IMR-90 (cell line): ENCODE measurements around the gene DNAJC5G. TPM values are rescaled to one million over a fixed set of nuclear protein-coding genes. Genes with fewer than 3 reads are reported as not detected.

Experiments
- ATAC-seq: fragments of 200-7000 bp; cut with Tn5 transposase; 2 replicates; pipeline ENCODE4 v1.9.1; 2020; ENCODE audit warnings: low read depth, mild to moderate bottlenecking, moderate library complexity
- BruUV-seq: library from RNA; stranded (reverse); fragments of 400-500 nt; replicated peaks from 2 replicates; lab custom pipeline; 2021; lab: Mats Ljungman, UMichigan
- CTCF ChIA-PET: fragments of 300-600 bp; formaldehyde crosslinking; extraction: SDS; loops from one replicate; lab custom pipeline; 2021; ENCODE audit warnings: antibody characterized with exemption; lab: Yijun Ruan, JAX
- POLR2A ChIA-PET: fragments of 300-600 bp; sonication (Branson Sonifier 250); formaldehyde crosslinking; loops from one replicate; lab custom pipeline; 2022; ENCODE audit warnings: antibody characterized with exemption; ENCODE audit not compliant: unreplicated experiment; lab: Charles Lee
- DNase-seq: peaks from one replicate; pipeline ENCODE4 v3.0.0; 2013
- H2AFZ ChIP-seq: replicated peaks from 2 replicates; pipeline ENCODE3; 2013; ENCODE audit warnings: low read length, mild to moderate bottlenecking; ENCODE audit not compliant: poor library complexity
- H2AK5ac ChIP-seq: 2 replicates; pipeline ENCODE4 v1.6.1; 2013; ENCODE audit warnings: low read depth, low read length, inconsistent platforms
- H2AK9ac ChIP-seq: replicated peaks from 2 replicates; pipeline ENCODE3; 2013; ENCODE audit warnings: mild to moderate bottlenecking, low read depth, low read length, moderate library complexity; ENCODE audit not compliant: poor library complexity
- H2BK120ac ChIP-seq: 2 replicates; pipeline ENCODE4 v1.6.1; 2013; ENCODE audit warnings: low read depth, low read length, inconsistent platforms
- H2BK15ac ChIP-seq: 3 replicates; pipeline ENCODE4 v1.6.1; 2013; ENCODE audit warnings: low read depth, low read length, inconsistent platforms
- H2BK20ac ChIP-seq: 2 replicates; pipeline ENCODE4 v1.6.1; 2013; ENCODE audit warnings: low read depth, mild to moderate bottlenecking, inconsistent platforms, low read length, moderate library complexity
- H2BK5ac ChIP-seq: 2 replicates; pipeline ENCODE4 v1.6.1; 2013; ENCODE audit warnings: mild to moderate bottlenecking, low read depth, low read length, inconsistent platforms; ENCODE audit not compliant: poor library complexity, severe bottlenecking
- H3K14ac ChIP-seq: replicated peaks from 2 replicates; pipeline ENCODE4 v1.6.1; 2013; ENCODE audit warnings: low read depth, low read length, inconsistent platforms
- H3K18ac ChIP-seq: 2 replicates; pipeline ENCODE4 v1.6.1; 2013; ENCODE audit warnings: low read depth, low read length, control low read depth
- H3K23ac ChIP-seq: 2 replicates; pipeline ENCODE4 v1.6.1; 2013; ENCODE audit warnings: low read depth, low read length, inconsistent platforms
- H3K27ac ChIP-seq: 2 replicates; pipeline ENCODE4 v1.5.1; 2013; ENCODE audit warnings: mild to moderate bottlenecking, control low read depth, low read length; ENCODE audit not compliant: insufficient read depth
- H3K27me3 ChIP-seq: 2 replicates; pipeline ENCODE4 v1.6.1; 2013; ENCODE audit warnings: low read length; ENCODE audit not compliant: control insufficient read depth, insufficient read depth
- H3K36me3 ChIP-seq: 2 replicates; pipeline ENCODE4 v1.6.1; 2013; ENCODE audit warnings: low read length, mixed read lengths; ENCODE audit not compliant: control insufficient read depth, insufficient read depth
- H3K4ac ChIP-seq: 2 replicates; pipeline ENCODE4 v1.6.1; 2013; ENCODE audit warnings: low read depth, low read length, inconsistent platforms
- H3K4me1 ChIP-seq: 2 replicates; pipeline ENCODE4 v1.6.1; 2013; ENCODE audit warnings: low read length, mixed read lengths; ENCODE audit not compliant: control insufficient read depth, insufficient read depth
- H3K4me2 ChIP-seq: 2 replicates; pipeline ENCODE4 v1.6.1; 2013; ENCODE audit warnings: low read depth, mild to moderate bottlenecking, control low read depth, low read length, moderate library complexity
- H3K4me3 ChIP-seq: 2 replicates; pipeline ENCODE4 v1.5.1; 2013; ENCODE audit warnings: low read depth, mild to moderate bottlenecking, control low read depth, low read length, moderate library complexity; ENCODE audit not compliant: insufficient read depth
- H3K56ac ChIP-seq: 2 replicates; pipeline ENCODE4 v1.6.1; 2013; ENCODE audit warnings: low read length, inconsistent platforms; ENCODE audit not compliant: insufficient read depth; ENCODE audit errors: extremely low read depth
- H3K79me1 ChIP-seq, 2 experiments: 2 replicates each; pipeline ENCODE4 v1.6.1; 2013; ENCODE audit warnings: low read length in 2 of 2, inconsistent platforms in 1 of 2, low read depth in 1 of 2
- H3K9ac ChIP-seq: 2 replicates; pipeline ENCODE4 v1.6.1; 2013; ENCODE audit warnings: low read depth, low read length, control low read depth
- H3K9me1 ChIP-seq: 2 replicates; pipeline ENCODE4 v1.6.1; 2013; ENCODE audit warnings: low read length, inconsistent platforms; ENCODE audit not compliant: insufficient read depth
- H3K9me3 ChIP-seq: 2 replicates; pipeline ENCODE4 v1.6.1; 2013; ENCODE audit warnings: low read length; ENCODE audit not compliant: control insufficient read depth, insufficient read depth
- H4K20me1 ChIP-seq: 2 replicates; pipeline ENCODE4 v1.6.1; 2013; ENCODE audit warnings: low read length, inconsistent platforms; ENCODE audit not compliant: insufficient read depth
- H4K5ac ChIP-seq: 2 replicates; pipeline ENCODE4 v1.6.1; 2013; ENCODE audit warnings: mild to moderate bottlenecking, low read depth, low read length, control low read depth
- H4K8ac ChIP-seq, 2 experiments: 2 replicates each; pipeline ENCODE4 v1.6.1; 2013; ENCODE audit warnings: low read depth in 2 of 2, low read length in 2 of 2, control low read depth in 1 of 2, inconsistent platforms in 1 of 2
- H4K91ac ChIP-seq: 2 replicates; pipeline ENCODE4 v1.6.1; 2013; ENCODE audit warnings: low read depth, low read length, inconsistent platforms; ENCODE audit not compliant: insufficient read depth
- CEBPB ChIP-seq: IDR thresholded peaks from 2 replicates; pipeline ENCODE4 v1.6.1; 2012; ENCODE audit warnings: low read depth, low read length, improper control_type of control experiment
- CTCF ChIP-seq: conservative IDR thresholded peaks from 2 replicates; pipeline ENCODE4 v1.5.1; 2012; ENCODE audit warnings: mild to moderate bottlenecking, low read depth, low read length, improper control_type of control experiment
- FOS ChIP-seq: fragments of 150-350 bp; IDR thresholded peaks from 2 replicates; pipeline ENCODE4 v1.6.1; 2016; ENCODE audit warnings: low read depth, low read length
- NFE2L2 ChIP-seq: fragments of 150-350 bp; IDR thresholded peaks from 2 replicates; pipeline ENCODE4 v1.6.1; 2016; ENCODE audit warnings: low read depth, mild to moderate bottlenecking, low read length
- RCOR1 ChIP-seq: IDR thresholded peaks from 2 replicates; pipeline ENCODE4 v1.6.1; 2012; ENCODE audit warnings: mild to moderate bottlenecking, low read length, improper control_type of control experiment; ENCODE audit not compliant: insufficient replicate concordance
- RFX5 ChIP-seq: IDR thresholded peaks from 2 replicates; pipeline ENCODE4 v1.8.0; 2012; ENCODE audit warnings: low read depth, mild to moderate bottlenecking, low read length, moderate library complexity
- SMC3 ChIP-seq: fragments of 150-350 bp; IDR thresholded peaks from 2 replicates; pipeline ENCODE4 v1.6.1; 2016; ENCODE audit warnings: low read depth, mild to moderate bottlenecking, antibody characterized with exemption, low read length, moderate library complexity
- USF2 ChIP-seq: fragments of 150-350 bp; IDR thresholded peaks from 2 replicates; pipeline ENCODE4 v1.6.1; 2017; ENCODE audit warnings: mild to moderate bottlenecking, antibody characterized with exemption, low read length, low read depth
- WGBS, 2 experiments: methylation state at CpG; one replicate each; pipeline versions ENCODE4 v1.1.5 to v1.1.7; 2013; ENCODE audit warnings: missing lambda C conversion rate in 2 of 2; ENCODE audit not compliant: insufficient read length in 1 of 2; ENCODE audit errors: extremely low coverage in 2 of 2; 5-methylcytosine and 5-hydroxymethylcytosine counted together
- dilution Hi-C: fragments of 300-500 bp; cut with HindIII; formaldehyde crosslinking; loops from one replicate; pipeline ENCODE4 v1.14.3; 2018; ENCODE audit warnings: low sequenced_read_pairs; ENCODE audit not compliant: unreplicated experiment
- in situ Hi-C: fragments of 300-500 bp; cut with MboI; formaldehyde crosslinking; loops from 3 replicates; pipeline ENCODE4 v1.14.3; 2019; ENCODE audit warnings: low sequenced_read_pairs, inconsistent platforms, mixed read lengths
- intact Hi-C: fragments of 100-400 bp; cut with micrococcal nuclease; formaldehyde crosslinking; loops from 2 replicates; pipeline ENCODE4 v1.10.0; 2022
- polyA plus RNA-seq, 3 experiments: library from polyadenylated mRNA; depleted of rRNA; stranded (reverse); fragments of >200 nt; gene quantifications; 2 replicates each; pipeline ENCODE4 v1.2.3, GENCODE V29; 2012; ENCODE audit warnings: low replicate concordance in 1 of 3
- total RNA-seq: library from RNA; depleted of rRNA; stranded (reverse); fragments of >200 nt; gene quantifications from 2 replicates; pipeline ENCODE4 v1.2.3, GENCODE V29; 2012

Gene DNAJC5G
- total and polyA plus RNA-seq, 2 of the 4 experiments (the other 2 are of a cell fraction), result not detected

GRCh38 chr2:27314709-27315108 is 39.5 kb downstream of the DNAJC5G start:
- POLR2A ChIA-PET, result no interaction called here

More at GRCh38 chr2:27314709-27315108, 39.5 kb downstream of the DNAJC5G start:
- ATAC-seq (no peak), DNase-seq (no peak)
- H3K79me1 ChIP-seq, result peaks cover 6 to 13% of the 10 kb centered on the region in 2 experiments
- H3K14ac ChIP-seq, result no peak overlapping the region
- no peak overlapping the region for H2BK5ac ChIP-seq
- H3K9me1 ChIP-seq, result peaks cover 4% of the 10 kb centered on the region; the same call in 1 of the 2 replicates
- no peaks in the 10 kb centered on the region for H3K27me3 ChIP-seq
- H3K4me1 ChIP-seq, result no peaks in the 10 kb centered on the region
- H4K5ac ChIP-seq, result no peak overlapping the region
- H2AK9ac ChIP-seq, result no peak overlapping the region
- H3K23ac ChIP-seq, result no peak overlapping the region
- H3K4ac ChIP-seq, result no peak overlapping the region
- in situ Hi-C loops (no loop called here), intact Hi-C loops (no loop called here), dilution Hi-C loops (no loop called here)
- no peak overlapping the region for H3K9ac ChIP-seq
- peaks cover 16% of the 10 kb centered on the region for H3K36me3 ChIP-seq
- no peak overlapping the region for H3K27ac ChIP-seq
- BruUV-seq, result no TSS peak
- no peaks in the 10 kb centered on the region for H3K9me3 ChIP-seq
- no peak overlapping the region for H4K8ac ChIP-seq
- CTCF ChIA-PET, result no interaction called here
- WGBS, 2 experiments, result 100% methylated on average over 1 of the region's 9 CpGs; no CpG with 5 or more reads in 1 of the 2 experiments
- no peak for TF ChIP-seq CTCF
- TF ChIP-seq RFX5, result no peak
- no peak for TF ChIP-seq NFE2L2
- no peak for TF ChIP-seq CEBPB
- TF ChIP-seq SMC3, result no peak
- no peak for TF ChIP-seq FOS
- TF ChIP-seq USF2, result no peak
- no peak for TF ChIP-seq RCOR1
- H2AFZ ChIP-seq, result no peak overlapping the region
- H2BK120ac ChIP-seq, result no peak overlapping the region
- H2BK15ac ChIP-seq, result no peak overlapping the region
- no peak overlapping the region for H3K4me3 ChIP-seq
- no peaks in the 10 kb centered on the region for H4K20me1 ChIP-seq
- H3K4me2 ChIP-seq, result no peak overlapping the region
- H3K56ac ChIP-seq, result no peak overlapping the region
- no peak overlapping the region for H4K91ac ChIP-seq
- no peak overlapping the region for H3K18ac ChIP-seq
- no peak overlapping the region for H2BK20ac ChIP-seq
- H2AK5ac ChIP-seq, result no peak overlapping the region
